COLO829 (cell line): ENCODE results near the gene USP11.
A peak's percentile ranks its signal among the peaks of the same experiment; 100 is the strongest.

Experiments
- DNase-seq: peaks from one replicate; pipeline ENCODE4 v3.0.0; 2012; ENCODE audit warnings: low spot score

The USP11 gene

DNA sequence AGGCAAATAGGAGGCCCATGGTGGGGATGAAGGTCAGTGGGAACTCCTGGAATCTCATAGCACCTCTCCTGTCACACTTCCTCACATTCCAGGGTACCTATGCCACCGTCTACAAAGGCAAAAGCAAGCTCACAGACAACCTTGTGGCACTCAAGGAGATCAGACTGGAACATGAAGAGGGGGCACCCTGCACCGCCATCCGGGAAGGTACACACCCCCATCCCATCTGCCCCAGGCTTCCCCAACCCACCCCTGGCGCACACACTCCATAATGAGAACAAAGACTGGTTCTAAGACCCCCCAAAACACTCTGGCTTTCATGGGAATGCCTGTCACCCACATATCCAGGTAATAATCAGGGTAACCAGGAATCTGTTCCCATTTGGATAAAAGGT is 7.9 kb upstream of the USP11 start:
- DNase-seq, result no peak

DNA sequence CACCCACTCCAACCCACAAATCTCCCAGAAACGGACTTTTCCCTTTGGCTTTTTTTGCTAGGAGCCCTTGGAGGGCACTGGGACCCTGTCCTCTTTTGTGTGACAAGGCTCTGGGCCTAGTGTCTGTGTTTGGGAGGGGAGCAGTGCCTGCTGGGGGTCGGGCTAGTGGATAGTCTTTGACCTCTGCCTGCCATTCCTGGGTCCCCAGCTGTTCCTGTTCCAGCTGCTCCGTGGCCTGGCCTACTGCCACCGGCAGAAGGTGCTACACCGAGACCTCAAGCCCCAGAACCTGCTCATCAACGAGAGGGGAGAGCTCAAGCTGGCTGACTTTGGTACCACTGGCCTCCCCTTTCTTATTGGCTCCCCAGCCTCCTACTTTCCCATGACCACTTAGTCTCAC is 6.7 kb upstream of the USP11 start:
- DNase-seq, result no peak

DNA sequence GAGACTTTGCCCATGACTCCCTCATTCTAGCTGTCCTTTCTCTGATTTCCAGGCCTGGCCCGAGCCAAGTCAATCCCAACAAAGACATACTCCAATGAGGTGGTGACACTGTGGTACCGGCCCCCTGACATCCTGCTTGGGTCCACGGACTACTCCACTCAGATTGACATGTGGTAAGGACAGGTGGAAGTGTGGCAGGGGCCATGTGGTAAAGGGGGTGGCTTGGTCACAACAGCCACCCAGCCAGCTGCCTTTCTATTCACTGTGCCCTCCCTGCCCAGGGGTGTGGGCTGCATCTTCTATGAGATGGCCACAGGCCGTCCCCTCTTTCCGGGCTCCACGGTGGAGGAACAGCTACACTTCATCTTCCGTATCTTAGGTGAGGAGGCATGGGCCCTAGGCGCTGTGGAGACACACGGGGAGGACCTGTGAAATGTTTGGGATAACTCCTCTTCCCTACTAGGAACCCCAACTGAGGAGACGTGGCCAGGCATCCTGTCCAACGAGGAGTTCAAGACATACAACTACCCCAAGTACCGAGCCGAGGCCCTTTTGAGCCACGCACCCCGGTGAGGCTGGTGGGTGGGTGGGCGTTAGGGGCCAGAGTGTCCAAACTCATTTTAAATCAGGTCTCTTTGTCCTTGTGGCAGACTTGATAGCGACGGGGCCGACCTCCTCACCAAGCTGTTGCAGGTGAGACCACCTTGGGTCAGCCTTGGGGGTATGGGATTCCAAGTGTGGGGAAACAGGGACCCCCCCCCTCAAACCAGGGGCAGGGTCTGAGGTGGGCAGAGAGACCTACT is 6.1 kb upstream of the USP11 start:
- no peak for DNase-seq

DNA sequence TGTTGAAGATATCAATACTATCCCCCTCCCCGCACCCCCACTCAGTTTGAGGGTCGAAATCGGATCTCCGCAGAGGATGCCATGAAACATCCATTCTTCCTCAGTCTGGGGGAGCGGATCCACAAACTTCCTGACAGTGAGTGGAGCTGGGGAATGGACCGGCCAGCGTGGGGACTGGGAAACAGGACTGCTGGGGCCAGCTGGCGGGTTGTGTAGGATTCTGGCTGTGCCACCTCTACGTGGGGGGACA is 5.5 kb upstream of the USP11 start:
- no peak for DNase-seq

DNA sequence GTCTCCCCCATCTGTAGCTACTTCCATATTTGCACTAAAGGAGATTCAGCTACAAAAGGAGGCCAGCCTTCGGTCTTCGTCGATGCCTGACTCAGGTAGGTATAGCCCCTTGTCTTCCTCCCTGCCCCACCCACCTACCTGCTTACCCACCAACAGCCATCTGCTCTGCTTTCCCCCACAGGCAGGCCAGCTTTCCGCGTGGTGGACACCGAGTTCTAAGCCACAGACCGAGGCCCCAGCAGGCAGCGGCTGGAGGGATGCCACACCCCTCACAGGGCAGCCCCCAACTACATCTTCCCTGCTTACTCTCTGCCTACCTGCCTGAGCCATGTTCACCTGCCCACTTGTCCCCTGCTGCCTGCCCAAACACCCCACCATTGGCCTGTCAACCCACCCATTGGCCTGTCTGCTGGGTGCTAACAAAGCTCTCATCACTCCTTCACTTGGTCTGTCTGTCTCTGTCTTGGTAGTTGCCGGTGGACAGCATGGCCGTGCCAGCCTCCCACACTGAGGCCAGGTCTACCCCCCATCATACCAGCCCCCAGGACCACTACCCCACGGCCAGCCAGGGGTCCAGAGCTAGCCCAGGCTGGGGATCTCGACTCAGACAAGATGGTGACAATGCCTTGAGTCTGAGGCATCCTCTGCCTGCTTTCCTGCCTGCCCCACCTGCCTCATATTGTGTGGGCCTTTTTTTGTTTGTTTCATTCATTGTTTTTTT is 4.1 kb upstream of the USP11 start:
- DNase-seq, result no peak

- DNase-seq, result no peak
These were observed 3.4 kb upstream of the USP11 start for GRCh38 chrX:47229427-47229826.

DNA sequence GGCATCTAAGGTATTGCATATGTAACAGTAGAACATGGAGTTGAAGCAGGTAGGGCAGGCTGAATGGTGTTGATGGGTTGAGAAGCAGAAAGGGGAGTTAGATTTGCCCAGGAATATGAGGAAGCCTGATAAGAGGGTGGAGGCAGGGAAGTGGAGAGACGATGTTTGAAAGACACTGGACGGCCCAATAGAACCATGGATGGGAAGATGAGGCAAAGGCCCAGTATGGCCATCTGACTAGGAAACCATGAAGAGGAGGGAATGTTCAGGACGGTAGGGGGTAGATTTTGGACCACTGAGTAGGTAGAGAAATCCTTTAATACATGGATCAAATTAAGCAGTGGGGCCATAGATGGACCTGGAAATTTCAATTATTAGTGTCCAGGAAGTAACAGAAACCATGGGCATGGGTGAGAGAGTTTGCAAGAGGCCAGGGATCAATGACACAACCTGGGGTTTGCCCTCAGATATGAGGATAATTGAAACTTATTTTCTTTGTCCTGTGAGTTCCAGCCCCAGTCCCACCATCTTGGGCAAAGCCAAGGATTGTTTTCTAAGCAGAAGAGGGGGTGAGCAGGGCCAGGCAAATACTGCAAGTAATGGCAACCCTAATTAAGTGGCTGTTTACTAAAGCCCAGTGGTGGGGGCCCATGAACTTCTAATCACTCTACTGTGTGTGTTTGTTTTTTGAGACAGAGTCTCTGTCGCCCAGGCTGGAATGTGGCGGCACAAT is 2.5 kb upstream of the USP11 start:
- DNase-seq, result no peak

DNA sequence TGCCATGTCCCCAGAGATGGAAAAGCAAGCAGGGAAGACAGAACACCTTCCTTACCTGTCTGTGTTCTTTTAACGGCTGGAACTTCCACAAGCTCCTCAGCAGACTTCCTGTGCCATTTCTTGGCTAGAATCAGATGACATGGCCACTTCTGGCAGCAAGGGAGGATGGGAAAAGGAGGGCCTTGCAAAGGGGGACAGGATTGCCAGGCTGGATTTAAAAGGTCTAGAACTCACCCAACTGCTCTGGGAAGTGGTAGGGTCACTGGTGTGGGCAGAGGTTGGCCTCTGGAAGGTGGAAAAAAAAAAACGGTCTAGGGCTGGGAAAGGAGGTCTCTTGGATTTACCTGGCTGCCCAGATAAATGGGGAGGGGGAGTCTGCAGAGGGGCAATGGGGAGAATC is 1.6 kb upstream of the USP11 start:
- no peak for DNase-seq

GRCh38 chrX:47232197-47232802 is 509 bp upstream of the USP11 start:
- no peak for DNase-seq

DNA sequence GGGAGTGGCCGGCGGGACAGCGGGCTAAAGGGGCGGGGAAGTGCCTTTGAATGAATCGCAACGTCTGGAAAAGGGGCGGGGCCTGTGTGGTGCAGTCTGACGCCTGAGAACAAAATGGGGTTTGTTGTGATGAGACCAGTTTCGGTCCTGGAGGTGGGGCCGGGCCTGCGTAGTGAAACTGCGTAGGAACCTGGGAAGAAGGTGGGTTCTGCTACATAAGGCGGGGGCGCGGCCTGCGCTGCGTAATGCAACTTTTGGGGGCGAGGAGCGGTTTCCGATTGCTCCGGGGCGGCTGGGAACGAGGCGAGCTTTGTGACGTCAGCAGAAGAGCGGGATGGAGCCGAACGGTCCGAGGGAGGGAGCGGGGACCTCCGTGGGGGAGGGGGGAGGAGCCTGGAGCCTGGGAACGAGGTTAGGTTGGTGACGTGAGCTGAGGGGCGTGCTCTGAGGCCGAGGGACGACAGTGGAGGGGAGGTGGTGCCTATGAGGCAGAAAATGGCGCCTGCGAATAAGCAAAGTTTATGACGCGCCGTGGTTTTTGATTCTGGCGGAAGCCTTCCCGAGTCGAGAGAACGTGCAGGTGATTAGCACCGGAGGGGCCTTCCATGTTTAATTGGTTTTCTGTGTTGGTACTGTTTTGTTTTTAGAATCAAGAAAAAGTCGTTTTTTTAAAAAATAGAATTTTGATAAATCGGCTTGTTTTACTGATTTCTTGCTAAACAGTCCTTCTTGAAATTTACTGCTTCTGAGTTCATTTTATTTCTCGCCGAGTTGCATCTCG is 714 bp downstream of the USP11 start:
- DNase-seq, result peak; percentile 91

- DNase-seq, result no peak
These were observed 1.8 kb downstream of the USP11 start for GRCh38 chrX:47234583-47234982.

GRCh38 chrX:47235691-47236103 is 2.9 kb downstream of the USP11 start:
- DNase-seq, result no peak

GRCh38 chrX:47239199-47239598 is 6.4 kb downstream of the USP11 start:
- no peak for DNase-seq

GRCh38 chrX:47239898-47240545 is 7.2 kb downstream of the USP11 start:
- DNase-seq, result no peak

DNA sequence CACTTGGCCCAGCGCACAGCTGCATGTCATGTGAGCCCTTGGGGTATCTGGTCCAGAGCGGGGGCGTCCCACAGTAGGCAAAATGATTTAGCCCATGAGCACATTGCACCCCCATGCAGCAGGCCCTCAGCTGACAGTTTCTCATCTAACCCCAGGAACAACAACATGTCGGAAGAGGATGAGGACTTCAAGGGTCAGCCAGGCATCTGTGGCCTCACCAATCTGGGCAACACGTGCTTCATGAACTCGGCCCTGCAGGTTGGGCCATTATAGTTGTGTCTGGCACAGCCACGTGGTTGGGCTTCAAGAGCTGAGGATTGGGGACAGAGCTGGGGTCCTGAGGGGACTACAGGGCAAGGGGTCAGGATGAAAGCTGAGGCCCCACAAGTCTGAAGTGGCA is 7.8 kb downstream of the USP11 start:
- no peak for DNase-seq

DNA sequence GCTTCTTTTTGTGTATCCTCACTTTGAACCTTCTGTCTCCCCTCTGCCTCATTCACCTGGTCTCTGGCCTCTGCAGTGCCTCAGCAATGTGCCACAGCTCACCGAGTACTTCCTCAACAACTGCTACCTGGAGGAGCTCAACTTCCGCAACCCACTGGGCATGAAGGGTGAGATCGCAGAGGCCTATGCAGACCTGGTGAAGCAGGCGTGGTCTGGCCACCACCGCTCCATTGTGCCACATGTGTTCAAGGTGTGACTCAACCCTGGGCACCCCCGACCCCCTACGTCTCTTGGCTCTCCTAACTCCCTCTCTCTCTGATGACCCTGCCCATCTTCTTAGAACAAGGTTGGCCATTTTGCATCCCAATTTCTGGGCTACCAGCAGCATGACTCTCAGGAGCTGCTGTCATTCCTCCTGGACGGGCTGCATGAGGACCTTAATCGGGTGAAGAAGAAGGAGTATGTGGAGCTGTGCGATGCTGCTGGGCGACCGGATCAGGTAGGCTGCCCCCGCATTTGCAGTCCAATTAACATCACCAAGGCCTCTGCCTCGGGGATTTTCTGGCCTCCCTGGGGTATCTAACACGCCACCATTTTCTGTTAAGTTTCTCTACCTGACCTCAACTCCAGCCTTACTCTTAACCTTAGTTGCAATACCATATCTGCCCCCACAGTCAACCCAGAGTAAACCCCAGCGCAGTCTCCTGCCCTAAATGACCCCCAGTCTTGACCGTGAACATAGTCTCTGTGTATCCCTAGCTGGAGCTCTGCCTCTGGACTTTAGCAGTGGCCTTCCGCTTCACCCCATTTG is 8.6 kb downstream of the USP11 start:
- no peak for DNase-seq

DNA sequence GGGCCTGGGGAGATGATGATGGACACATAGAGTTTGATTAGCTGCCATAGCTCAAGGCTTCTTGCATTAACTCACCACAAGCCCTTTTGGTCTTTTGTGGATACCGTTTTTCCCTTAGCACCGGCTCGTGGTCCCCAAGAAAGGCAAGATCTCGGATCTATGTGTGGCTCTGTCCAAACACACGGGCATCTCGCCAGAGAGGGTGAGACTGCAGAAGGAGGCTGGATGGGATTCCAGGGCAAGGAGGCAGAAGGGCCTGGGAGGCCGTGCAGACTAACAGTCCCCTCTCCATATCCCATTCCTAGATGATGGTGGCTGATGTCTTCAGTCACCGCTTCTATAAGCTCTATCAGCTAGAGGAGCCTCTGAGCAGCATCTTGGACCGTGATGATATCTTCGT is 9.5 kb downstream of the USP11 start:
- DNase-seq, result no peak

- DNase-seq, result no peak
These were observed 10.5 kb downstream of the USP11 start for GRCh38 chrX:47243351-47243750.

GRCh38 chrX:47244676-47245075 is 11.9 kb downstream of the USP11 start:
- DNase-seq, result no peak

DNA sequence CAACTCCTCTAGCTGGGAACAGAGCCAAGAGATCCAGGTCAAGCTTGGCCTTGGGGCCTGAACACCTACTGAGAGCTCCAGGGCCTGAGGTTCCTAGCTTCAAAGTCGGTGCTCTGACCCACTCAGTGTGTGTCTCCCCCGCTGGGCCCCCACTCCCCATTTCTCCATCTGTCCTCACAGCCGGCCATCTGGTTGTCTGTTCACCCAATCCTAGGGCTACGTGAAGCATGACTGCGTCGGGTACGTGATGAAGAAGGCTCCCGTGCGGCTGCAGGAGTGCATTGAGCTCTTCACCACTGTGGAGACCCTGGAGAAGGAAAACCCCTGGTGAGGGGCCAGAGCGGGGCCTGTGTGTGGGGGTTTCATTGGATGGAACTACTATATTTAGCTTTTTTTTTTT is 12.3 kb downstream of the USP11 start:
- DNase-seq, result no peak
